OCI-M2 (cell line): ENCODE results near the gene GBF1.

ENCODE experiments used
- DNase-seq: peaks from one replicate; lab custom pipeline; 2025; ENCODE audit not compliant: unreplicated experiment; lab: John Stamatoyannopoulos, UW

GBF1 gene

DNA sequence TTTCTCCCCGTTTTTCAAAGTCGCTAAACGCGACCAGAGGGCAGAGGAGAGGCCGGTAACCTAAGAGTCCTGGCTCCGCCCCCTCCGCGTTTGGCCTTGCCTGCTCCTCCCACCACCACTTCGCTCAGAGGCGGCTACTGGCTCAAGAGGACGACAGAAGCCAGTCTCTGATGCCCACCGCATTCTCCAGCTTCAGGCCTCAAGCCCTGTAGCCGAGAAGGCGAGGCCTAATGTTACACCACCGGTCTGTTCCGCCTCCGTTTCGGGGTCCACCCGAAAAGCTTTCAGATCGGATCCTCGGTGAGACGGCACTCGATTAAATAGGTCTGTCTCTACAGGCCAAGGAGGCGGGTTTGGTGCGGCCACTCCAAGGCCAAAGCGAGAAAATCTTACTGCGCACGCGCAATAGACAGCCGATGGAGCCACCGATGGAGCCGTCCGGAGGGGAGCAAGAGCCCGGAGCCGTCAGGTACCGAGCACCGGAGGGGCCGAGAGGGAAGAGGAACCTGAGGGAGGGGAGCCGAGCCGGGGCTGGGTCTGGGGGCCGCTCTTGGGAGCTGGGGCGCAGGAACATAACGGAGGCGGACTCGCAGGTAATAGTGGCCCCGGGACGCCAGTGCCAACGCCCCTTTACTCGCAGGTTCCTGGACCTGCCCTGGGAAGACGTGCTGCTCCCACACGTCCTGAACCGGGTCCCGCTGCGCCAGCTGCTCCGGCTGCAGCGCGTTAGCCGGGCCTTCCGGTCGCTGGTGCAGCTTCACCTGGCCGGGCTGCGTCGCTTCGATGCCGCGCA lies 175.6 kb downstream of the GBF1 start, which contains the start of gene FBXL15:
TSS of gene FBXL15 (plus strand) at position 123 of the 793 bp plus-strand sequence. CDS start at position 417, 294 bp downstream.
- DNase-seq = peak; percentile 96

DNA sequence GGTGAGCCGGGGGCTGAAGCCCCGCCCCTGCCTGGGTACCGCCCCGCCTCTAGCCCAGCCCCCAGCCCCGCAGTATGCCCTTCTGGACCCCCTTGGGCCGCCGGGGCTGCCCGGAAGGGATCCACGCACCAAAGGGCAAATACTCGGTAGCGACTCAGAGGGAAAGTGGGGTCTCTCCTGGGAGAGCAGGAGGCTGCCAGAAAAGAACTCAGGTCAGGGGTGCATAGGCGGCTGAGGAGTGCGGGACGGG lies 176.1 kb downstream of the GBF1 start:
- no peak for DNase-seq

DNA sequence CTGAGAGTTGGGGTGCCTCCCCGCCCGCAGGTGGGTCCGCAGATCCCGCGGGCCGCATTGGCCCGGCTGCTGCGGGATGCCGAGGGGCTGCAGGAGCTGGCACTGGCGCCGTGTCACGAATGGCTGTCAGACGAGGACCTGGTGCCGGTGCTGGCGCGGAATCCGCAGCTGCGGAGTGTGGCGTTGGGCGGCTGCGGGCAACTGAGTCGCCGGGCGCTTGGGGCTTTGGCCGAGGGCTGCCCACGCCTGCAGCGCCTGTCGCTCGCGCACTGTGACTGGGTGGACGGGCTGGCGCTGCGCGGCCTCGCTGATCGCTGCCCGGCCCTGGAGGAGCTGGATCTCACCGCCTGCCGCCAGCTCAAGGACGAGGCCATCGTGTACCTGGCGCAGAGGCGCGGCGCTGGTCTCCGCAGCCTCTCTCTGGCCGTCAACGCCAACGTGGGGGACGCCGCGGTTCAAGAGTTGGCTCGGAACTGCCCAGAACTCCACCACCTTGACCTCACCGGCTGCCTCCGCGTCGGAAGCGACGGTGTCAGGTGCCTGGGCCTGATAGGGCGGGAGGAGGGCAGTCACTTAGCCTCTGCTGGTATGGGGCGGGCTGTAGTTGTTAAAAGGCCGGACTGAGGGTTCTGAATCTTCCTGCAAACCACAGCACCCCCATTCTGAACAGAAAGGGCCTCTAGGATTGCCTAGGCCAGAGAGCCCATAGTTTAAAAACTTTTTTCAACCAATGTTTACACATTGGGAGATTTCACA lies 176.6 kb downstream of the GBF1 start:
- no peak for DNase-seq

DNA sequence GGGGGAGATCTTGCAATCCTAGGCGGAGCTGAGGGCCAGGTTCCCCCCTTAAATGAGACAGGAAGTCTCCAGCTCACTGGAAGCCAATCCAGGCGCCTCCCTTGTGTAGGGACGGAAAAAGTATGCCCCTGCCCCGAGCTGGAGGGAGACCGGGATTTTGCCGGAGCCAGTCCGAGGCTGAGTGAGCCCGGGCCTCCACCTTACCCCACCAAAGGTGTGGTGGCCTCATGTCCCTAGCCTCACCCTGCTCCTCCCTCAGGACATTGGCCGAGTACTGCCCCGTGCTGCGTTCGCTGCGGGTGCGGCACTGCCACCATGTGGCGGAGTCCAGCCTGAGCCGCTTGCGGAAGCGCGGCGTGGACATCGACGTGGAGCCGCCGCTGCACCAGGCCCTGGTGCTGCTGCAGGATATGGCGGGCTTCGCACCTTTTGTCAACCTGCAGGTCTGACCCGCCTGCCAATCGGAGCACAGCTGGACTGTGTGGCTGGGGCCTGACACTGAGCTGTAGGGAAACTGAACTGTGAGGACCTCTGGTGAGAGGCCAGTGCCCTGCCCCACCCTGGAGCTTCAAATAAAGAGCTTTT lies 177.3 kb downstream of the GBF1 start:
- no peak for DNase-seq

DNA sequence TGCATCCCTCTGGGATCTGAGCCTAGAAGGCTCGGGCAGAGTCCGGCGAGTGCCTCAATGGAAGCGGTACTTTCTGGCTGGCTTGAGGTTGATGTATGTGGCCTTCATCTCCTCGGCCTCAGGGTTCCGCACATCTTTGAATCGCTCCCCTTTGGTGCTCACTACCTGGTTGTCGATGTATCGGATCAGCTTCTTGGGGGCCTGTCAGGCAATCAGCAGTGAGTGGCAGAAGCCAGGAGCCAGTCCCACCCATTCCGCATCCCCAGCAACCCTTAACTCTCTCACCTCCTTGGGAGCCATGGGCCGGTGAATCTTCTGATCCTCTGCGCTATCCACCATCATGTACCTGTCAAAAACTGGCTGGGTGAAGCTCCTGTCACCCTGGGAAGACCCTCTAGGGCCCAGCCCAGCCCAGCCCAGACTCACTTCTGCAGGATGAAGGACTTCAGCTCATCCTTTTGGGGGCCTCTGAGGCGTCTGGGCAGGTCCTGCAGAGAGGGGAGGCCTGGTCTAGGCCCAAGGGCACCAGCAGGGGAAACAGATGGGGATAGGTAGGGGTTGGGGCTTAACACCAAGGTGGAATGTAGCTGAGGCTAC lies 178.1 kb downstream of the GBF1 start:
- DNase-seq = no peak

DNA sequence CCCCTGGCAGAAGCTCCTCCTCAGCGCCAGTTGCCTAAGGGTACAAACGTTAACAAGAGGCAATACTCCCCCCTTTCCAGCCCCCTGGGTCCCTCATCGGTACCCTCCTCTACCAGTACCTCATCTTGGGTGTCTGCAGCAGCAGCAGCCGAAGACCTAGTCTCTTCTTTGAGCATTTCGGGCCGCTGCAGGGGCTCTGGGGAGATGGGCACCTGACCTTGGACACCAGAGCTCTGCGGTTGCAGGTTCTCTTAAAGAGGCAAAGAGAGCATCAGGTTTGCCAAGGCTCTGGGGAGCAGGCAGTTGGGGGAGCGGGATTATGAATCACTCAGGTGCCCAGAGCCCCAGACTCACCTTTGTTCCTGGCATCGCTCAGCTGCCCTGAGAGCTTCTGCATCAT lies 178.8 kb downstream of the GBF1 start:
- no peak for DNase-seq

DNA sequence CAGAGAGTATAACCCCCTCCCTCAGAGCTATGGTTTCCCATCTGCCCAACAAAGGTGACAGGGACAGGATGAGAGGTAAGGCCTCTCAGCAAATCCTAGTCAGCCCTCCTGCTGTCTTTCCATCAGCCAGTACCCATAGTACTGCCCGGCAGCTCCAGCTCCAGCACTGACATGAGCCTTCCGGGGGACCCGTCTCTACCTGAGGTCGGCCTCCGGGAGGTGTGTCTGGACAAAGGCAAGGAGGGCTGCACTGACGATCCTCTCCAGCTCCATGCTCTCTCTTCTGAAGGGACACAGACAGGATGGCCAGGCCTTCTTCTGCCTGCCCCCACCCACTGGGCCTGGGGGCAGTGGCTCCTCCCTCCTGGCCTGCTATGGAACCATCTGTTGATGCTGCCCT lies 179.6 kb downstream of the GBF1 start:
- no peak for DNase-seq

DNA sequence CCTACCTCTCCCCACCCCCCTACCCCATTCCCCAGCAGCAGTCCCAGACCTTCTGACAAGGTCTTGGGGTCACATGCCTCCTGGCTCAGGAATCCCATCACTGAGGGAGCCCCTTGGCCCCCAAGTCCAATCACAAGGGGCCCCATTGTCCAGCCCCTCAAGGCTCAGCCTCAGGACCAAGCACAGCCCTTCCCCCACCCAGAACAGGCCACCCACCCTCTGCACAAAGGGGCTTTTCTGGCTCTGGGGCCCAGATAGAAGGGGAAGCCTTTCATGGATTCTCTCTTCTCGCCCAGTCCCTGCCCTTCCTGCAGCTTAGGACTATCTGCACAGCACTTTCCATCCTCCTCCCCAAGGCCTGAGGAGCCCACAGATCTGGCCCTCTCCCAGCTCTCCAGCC lies 180.1 kb downstream of the GBF1 start:
- no peak for DNase-seq

DNA sequence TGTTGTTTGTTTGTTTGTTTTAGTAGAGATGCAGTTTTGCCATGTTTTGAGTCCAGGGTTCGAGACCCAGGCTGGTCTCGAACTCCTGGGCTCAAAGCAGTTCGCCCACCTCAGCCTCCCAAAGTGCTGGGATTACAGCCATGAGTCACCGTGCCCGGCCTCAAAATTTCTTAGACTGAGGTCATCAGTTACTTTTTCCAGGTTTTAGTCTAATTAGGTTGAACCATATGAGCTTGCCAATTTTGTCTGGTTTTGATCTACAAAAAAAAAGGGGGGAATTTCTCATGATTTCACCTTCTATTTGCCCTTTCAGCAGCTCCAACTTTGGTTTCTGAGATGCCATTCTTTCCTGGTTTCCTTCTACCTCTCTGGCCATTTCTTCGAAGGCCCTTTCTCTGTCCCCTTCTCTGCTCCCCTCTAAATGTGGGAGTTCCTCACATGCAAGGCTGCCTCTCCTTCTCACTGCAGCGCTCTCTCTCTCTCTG lies 181.5 kb downstream of the GBF1 start:
- DNase-seq = no peak

DNA sequence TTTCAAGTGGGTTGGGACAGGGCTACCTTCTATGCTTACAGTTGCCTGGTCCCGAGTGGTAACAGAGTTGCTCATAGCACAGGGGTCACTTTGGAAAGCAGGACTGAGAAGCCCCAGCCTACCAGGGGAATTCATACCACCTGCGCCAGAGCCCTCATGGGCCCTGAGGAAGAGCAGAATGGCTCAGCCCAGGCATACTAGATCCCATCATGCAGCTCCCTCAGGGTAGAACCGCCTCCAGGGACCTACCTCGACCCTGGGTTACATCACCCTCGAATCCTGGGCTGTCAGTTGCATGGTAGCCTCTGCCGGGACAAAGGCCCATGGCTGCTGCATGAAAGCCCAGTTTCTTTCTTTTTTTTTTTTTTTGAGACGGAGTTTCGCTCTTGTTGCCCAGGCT lies 184.1 kb downstream of the GBF1 start:
- no peak for DNase-seq

DNA sequence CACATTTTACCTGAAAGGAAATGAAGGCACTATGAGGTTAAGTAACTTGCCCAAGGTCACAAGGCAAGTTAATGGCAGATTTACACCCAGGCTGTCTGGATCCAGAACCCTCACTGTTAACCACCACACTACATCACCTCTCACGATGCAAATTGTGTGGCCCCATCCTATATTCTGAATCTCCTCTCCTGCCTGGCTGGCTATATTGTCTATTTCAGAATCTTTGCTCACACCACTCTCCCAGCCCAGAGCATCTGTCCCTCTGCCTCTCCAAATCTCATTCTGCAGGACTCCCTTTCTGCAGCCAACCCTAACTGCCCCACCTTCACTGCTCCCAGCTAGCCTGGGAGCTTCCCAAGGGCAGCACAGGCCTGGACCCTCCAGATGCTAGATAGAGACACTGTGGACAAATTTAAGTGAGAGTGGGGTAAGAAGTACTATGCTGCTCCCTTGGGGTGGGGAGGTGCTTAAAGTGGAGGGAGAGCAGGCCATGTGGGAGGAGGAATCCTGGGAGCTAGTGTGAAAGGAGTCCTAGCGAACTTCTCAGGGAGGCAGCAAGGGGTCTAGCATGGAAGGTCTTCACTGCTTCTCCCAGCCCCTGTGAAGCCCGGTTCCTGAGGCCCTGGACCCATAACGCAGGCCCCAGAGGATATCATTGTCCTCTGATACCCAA lies 186.3 kb downstream of the GBF1 start:
- DNase-seq = no peak
